Endothelial cell of umbilical vein (primary cell): ENCODE results near the gene UNCX. TPM values are rescaled to one million over a fixed set of nuclear protein-coding genes. Genes with fewer than 3 reads are reported as not detected.
A peak's percentile ranks its signal among the peaks of the same experiment; 100 is the strongest.

Experiments
- BruUV-seq: library from RNA; stranded (reverse); fragments of 400-500 nt; replicated peaks from 2 replicates; lab custom pipeline; 2021; lab: Mats Ljungman, UMichigan
- CTCF ChIA-PET: fragments of 300-600, 350-600 bp; sonication (Branson Sonifier 250); formaldehyde crosslinking; loops from one replicate; lab custom pipeline; 2021; ENCODE audit warnings: antibody characterized with exemption, inconsistent platforms; lab: Charles Lee
- POLR2A ChIA-PET: fragments of 300-600, 350-600 bp; sonication (Branson Sonifier 250); formaldehyde crosslinking; loops from one replicate; lab custom pipeline; 2021; ENCODE audit warnings: antibody characterized with exemption, inconsistent platforms; lab: Charles Lee
- DNase-seq: peaks from one replicate; pipeline ENCODE4 v3.0.0-alpha.2; 2011; ENCODE audit warnings: low read depth, low spot score
- FAIRE-seq: peaks from 2 replicates; lab custom pipeline; 2011; peaks lifted over from hg19 to GRCh38; lab: Jason Lieb, UNC
- H2AFZ ChIP-seq: 2 replicates; pipeline ENCODE4 v1.6.0; 2012; ENCODE audit warnings: low read depth, low read length, control low read depth, inconsistent platforms
- H3K27ac ChIP-seq: 2 replicates; pipeline ENCODE4 v1.5.1; 2011; ENCODE audit warnings: low read depth, mild to moderate bottlenecking, control low read depth, low read length, moderate library complexity; ENCODE audit not compliant: insufficient read depth
- H3K27me3 ChIP-seq, 2 experiments: 2 replicates each; pipeline versions ENCODE4 v1.6.0 to v1.6.1; 2011; ENCODE audit warnings: low read length in 2 of 2, mixed read lengths in 1 of 2; ENCODE audit not compliant: control insufficient read depth in 2 of 2, insufficient read depth in 2 of 2
- H3K36me3 ChIP-seq, 2 experiments: 2 replicates in 1 of 2; 3 replicates in 1 of 2; pipeline ENCODE4 v1.5.1; 2011; ENCODE audit warnings: low read length in 2 of 2, mild to moderate bottlenecking in 1 of 2, moderate library complexity in 1 of 2; ENCODE audit not compliant: control insufficient read depth in 2 of 2, insufficient read depth in 2 of 2; ENCODE audit errors: extremely low read depth in 1 of 2
- H3K4me1 ChIP-seq: 3 replicates; pipeline ENCODE4 v1.5.1; 2011; ENCODE audit warnings: mild to moderate bottlenecking, low read length; ENCODE audit not compliant: control insufficient read depth, insufficient read depth; ENCODE audit errors: extremely low read depth
- H3K4me2 ChIP-seq: 2 replicates; pipeline ENCODE4 v1.6.1; 2011; ENCODE audit warnings: low read length, control low read depth, mixed read lengths; ENCODE audit not compliant: insufficient read depth
- H3K4me3 ChIP-seq, 3 experiments: fragments of 200-600 bp in 1 of 3; sonication (generic), shearing (Covaris generic) in 1 of 3; replicated peaks in 1 of 3; 2 replicates each; pipeline ENCODE4 v1.5.1; 2011 to 2016; ENCODE audit warnings: control low read depth in 3 of 3, low read length in 3 of 3, mild to moderate bottlenecking in 2 of 3, inconsistent platforms in 1 of 3, low read depth in 1 of 3, moderate library complexity in 1 of 3; ENCODE audit not compliant: insufficient read depth in 1 of 3
- H3K79me2 ChIP-seq: 2 replicates; pipeline ENCODE4 v1.6.0; 2012; ENCODE audit warnings: low read length, inconsistent platforms; ENCODE audit not compliant: control insufficient read depth, insufficient read depth
- H3K9ac ChIP-seq: replicated peaks from 2 replicates; pipeline ENCODE3; 2011; ENCODE audit warnings: low read length, control low read depth; ENCODE audit not compliant: insufficient read depth; ENCODE audit errors: extremely low read depth
- H3K9me1 ChIP-seq: replicated peaks from 3 replicates; pipeline ENCODE4 v1.6.0; 2011; ENCODE audit warnings: mild to moderate bottlenecking, low read length; ENCODE audit not compliant: control insufficient read depth, insufficient read depth; ENCODE audit errors: extremely low read depth
- H3K9me3 ChIP-seq: replicated peaks from 2 replicates; pipeline ENCODE4 v1.5.1; 2012; ENCODE audit warnings: low read length, inconsistent platforms; ENCODE audit not compliant: control insufficient read depth, insufficient read depth
- H4K20me1 ChIP-seq: replicated peaks from 2 replicates; pipeline ENCODE3; 2011; ENCODE audit warnings: mild to moderate bottlenecking, low read length; ENCODE audit not compliant: control insufficient read depth, insufficient read depth; ENCODE audit errors: extremely low read depth
- EZH2 ChIP-seq: IDR thresholded peaks from 2 replicates; pipeline ENCODE4 v1.6.1; 2012; ENCODE audit warnings: borderline replicate concordance, low read depth, mild to moderate bottlenecking, moderate library complexity, low read length, inconsistent platforms; ENCODE audit not compliant: severe bottlenecking
- GATA2 ChIP-seq: IDR thresholded peaks from 2 replicates; pipeline ENCODE4 v1.7.0; 2011; ENCODE audit warnings: low read depth, mild to moderate bottlenecking, moderate library complexity, mixed read lengths, low read length; ENCODE audit not compliant: insufficient read length, insufficient read depth
- JUN ChIP-seq: IDR thresholded peaks from 2 replicates; pipeline ENCODE4 v1.6.1; 2011; ENCODE audit warnings: borderline replicate concordance, low read depth; ENCODE audit not compliant: insufficient read length, insufficient read depth
- dilution Hi-C: fragments of 300-500 bp; cut with MboI; formaldehyde crosslinking; loops from one replicate; pipeline ENCODE4 v1.15.0; 2019; ENCODE audit warnings: low sequenced_read_pairs; ENCODE audit not compliant: extremely low pct_ligation_motif_present
- intact Hi-C: fragments of 100-400 bp; cut with micrococcal nuclease; formaldehyde crosslinking; loops from one replicate; pipeline ENCODE4 v1.10.0; 2022
- polyA plus RNA-seq, 4 experiments: library from polyadenylated mRNA; depleted of rRNA in 3 of 4; stranded (reverse) in 3 of 4; unstranded in 1 of 4; fragments of >200 nt; gene quantifications; 2 replicates each; pipeline versions ENCODE4 v1.2.1 to v1.2.3, GENCODE V29; 2011 to 2012; ENCODE audit warnings: missing spikeins in 1 of 4
- total RNA-seq: library from RNA; stranded (reverse); gene quantifications from 2 replicates; pipeline ENCODE4 v1.2.3, GENCODE V29; 2021

Gene UNCX
- total and polyA plus RNA-seq, 2 donors (not counting 3 experiments of a cell fraction or from before 2014, with no cell fraction given) = not detected

- no peak for FAIRE-seq
- no peak overlapping the region for H3K4me2 ChIP-seq
- no TSS peak for BruUV-seq
- no peaks in the 10 kb centered on the region for H3K9me1 ChIP-seq
- no peak overlapping the region for H3K27ac ChIP-seq
- intact Hi-C loops (no loop called here), dilution Hi-C loops (no loop called here)
- H3K27me3 ChIP-seq = peaks cover 65 to 83% of the 10 kb centered on the region in 2 experiments
- no peak overlapping the region for H2AFZ ChIP-seq
- POLR2A ChIA-PET = no interaction called here
- TF ChIP-seq JUN (no peak), EZH2 (peak; percentile 94)
- CTCF ChIA-PET = interaction anchor here (1.1 kb wide), 1 partner anchor 8 kb away, joined by 5 read pairs; no protein-coding TSS in a partner anchor
- H3K4me1 ChIP-seq = no peaks in the 10 kb centered on the region
- no peak for DNase-seq
- H3K9ac ChIP-seq = no peak overlapping the region
- H3K79me2 ChIP-seq = no peaks in the 10 kb centered on the region
- no peak overlapping the region for H3K4me3 ChIP-seq
- no peaks in the 10 kb centered on the region for H3K9me3 ChIP-seq
- no peaks in the 10 kb centered on the region for H3K36me3 ChIP-seq
- no peaks in the 10 kb centered on the region for H4K20me1 ChIP-seq
These were observed 819 bp downstream of the UNCX start for GRCh38 chr7:1233333-1234048.

GRCh38 chr7:1234049-1234880 is 1.6 kb downstream of the UNCX start:
- H3K36me3 ChIP-seq = no peaks in the 10 kb centered on the region
- H3K79me2 ChIP-seq = no peaks in the 10 kb centered on the region
- DNase-seq = no peak
- ChIA-PET POLR2A (no interaction called here), CTCF (interaction anchor here (1.1 kb wide), 1 partner anchor 9 kb away, joined by 5 read pairs; no protein-coding TSS in a partner anchor)
- no peaks in the 10 kb centered on the region for H3K9me1 ChIP-seq
- H2AFZ ChIP-seq = no peak overlapping the region
- TF ChIP-seq GATA2 (no peak), EZH2 (peak; percentile 40)
- peaks cover 3% of the 10 kb centered on the region for H4K20me1 ChIP-seq
- H3K4me2 ChIP-seq = no peak overlapping the region
- dilution Hi-C loops = no loop called here
- H3K4me1 ChIP-seq = no peaks in the 10 kb centered on the region
- no peak overlapping the region for H3K27ac ChIP-seq
- no TSS peak for BruUV-seq
- no peak overlapping the region for H3K4me3 ChIP-seq
- H3K9me3 ChIP-seq = no peaks in the 10 kb centered on the region
- FAIRE-seq = no peak
- intact Hi-C loops = no loop called here
- no peak overlapping the region for H3K9ac ChIP-seq
- H3K27me3 ChIP-seq = peaks cover 68 to 83% of the 10 kb centered on the region in 2 experiments
